HG02973 (cell line): ENCODE results near the gene IL36RN.
"Not testable (repeated sequence)": the region's sequence is repeated elsewhere in the genome, so short reads cannot be mapped to it uniquely, and the experiment has no call there.

Experiments
- ATAC-seq: cut with Tn5 transposase; IDR thresholded peaks from one replicate; pipeline ENCODE4 v1.9.1; 2021; ENCODE audit warnings: moderate library complexity; ENCODE audit not compliant: unreplicated experiment

Gene IL36RN

DNA sequence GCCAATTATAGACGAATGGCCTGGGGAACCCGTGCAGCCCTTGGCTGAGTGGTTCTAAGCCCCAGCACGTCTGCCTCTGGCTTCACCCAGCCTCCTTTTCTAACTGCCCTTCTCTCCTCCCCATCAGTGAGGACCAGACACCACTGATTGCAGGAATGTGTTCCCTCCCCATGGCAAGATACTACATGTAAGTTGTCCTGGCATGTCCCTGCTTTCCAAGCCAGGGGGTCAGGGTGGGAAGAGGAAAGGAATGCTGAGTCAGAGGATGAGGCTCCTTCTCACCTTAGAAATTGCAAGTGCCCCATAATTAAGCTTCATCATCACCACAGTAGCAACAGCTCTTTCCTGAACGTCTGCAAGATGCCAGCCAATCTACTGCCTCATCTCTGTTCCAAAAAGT lies 13.6 kb downstream of the IL36RN start:
- no peak for ATAC-seq

DNA sequence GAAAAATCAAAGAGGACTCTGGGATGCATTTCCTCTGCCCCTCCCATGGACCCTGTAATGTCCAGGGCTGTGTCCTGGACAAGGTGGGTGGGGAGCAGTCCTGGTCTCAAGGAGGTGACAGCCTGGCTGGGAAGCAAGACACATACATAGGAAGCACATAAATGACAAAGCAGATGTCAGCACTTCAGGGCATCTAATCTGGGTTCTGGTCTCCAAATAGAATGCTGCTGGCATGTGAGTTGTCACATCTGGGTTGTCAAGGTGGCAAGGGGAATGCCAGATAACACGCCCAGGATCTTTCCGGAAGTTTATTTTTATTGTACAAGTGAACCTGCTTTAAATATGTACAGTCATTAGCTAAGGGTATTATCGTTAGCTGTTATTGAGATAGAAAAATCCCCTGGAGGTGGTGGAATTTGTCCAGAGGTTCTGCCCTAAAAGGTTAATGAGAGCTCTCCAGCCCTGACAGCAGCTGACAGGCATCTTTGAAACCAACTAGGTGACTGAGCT lies 14.4 kb downstream of the IL36RN start:
- no peak for ATAC-seq

DNA sequence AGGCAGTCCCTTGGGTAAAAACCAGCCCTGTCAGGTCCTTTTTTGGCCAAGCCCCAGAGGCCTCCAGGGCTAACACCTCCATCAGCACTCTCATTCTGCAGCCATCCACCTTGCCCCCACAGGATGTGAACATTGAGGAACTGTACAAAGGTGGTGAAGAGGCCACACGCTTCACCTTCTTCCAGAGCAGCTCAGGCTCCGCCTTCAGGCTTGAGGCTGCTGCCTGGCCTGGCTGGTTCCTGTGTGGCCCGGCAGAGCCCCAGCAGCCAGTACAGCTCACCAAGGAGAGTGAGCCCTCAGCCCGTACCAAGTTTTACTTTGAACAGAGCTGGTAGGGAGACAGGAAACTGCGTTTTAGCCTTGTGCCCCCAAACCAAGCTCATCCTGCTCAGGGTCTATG lies 16.0 kb downstream of the IL36RN start:
- ATAC-seq = no peak

DNA sequence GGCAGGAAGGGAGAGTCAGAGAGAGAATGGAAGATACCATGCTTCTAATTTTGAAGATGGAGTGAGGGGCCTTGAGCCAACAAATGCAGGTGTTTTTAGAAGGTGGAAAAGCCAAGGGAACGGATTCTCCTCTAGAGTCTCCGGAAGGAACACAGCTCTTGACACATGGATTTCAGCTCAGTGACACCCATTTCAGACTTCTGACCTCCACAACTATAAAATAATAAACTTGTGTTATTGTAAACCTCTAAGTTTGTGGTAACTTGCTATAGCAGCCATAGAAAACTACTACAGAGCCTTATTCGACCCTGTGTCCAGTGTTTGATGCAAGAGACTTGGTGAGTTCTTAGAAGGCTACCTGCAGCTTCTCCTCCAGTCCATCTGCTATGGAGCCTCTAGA lies 16.6 kb downstream of the IL36RN start:
- no peak for ATAC-seq

DNA sequence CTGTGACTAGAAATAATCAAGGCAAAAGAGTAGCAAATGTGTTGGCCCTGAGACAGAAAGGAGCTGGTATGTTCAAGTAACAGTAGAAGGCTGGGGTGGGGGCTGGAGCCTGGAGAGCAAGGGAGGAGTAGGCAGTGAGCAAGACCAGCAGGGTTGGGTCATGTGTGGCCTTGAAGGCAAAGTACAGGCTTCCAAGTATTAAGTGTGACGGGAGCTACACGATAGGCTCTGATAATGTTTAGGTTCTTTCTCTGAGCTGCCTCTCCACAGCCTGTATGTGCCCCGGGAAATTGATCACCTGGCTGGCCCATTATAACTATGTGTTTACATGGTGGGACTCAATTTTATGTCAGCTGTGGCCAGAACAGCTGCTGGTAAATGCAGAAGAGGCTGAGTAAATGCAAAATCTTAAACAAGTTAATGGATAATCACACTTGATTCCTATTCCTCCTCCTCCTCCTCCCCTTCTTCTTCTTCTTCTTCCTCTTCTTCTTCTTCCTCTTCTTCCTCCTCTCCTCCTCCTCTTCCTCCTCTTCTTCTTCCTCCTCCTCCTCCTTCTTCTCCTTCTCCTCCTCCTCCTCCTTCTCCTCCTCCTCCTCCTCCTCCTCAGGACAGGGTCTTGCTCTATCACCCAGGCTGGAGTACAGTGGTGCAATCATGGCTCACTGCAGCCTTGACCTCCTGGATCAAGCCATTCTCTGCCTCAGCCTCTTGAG lies 18.1 kb downstream of the IL36RN start:
- no peak for ATAC-seq

DNA sequence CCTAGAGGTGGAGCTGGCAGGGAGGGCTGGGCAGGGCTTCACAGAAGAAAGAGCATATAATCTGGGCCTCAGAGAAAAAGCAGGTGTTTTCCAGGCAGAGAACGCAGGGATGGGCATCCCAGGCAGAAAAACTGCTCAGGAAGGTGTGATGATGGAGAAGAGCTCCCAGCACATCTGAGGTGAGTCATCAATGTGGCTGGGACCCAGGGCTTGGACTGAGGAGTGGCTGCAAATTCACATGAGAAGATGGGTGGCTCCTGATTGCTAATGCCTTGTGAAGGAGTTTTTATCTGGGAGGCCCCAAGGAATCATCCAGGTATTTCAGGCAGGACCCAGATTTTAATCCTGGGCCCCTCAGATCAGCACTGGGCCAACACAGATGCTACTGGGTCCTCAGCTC lies 18.9 kb downstream of the IL36RN start:
- ATAC-seq = no peak

DNA sequence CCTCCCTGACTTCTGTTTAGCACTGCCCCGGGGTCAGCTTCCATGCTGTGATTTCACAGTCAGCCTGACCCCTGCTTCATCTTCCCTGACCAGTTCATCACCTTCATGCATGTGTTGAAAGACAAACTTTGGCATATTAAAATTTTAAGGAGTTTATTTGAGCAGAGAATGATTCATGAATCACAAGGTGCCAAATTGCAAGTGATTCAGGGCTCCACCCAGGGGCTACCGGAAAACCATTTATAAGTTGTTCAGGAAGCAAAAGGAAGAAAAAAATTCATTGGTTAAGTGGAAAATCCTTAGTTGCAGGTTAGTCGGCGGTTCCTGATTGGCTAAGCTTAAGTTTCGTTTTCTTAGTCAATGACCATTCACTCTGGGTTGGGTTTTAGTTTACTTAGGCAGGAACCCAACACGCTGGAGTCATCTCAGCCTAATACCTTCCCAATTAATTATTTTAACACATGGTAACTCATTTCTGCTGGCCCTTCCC lies 19.4 kb downstream of the IL36RN start:
- no peak for ATAC-seq

DNA sequence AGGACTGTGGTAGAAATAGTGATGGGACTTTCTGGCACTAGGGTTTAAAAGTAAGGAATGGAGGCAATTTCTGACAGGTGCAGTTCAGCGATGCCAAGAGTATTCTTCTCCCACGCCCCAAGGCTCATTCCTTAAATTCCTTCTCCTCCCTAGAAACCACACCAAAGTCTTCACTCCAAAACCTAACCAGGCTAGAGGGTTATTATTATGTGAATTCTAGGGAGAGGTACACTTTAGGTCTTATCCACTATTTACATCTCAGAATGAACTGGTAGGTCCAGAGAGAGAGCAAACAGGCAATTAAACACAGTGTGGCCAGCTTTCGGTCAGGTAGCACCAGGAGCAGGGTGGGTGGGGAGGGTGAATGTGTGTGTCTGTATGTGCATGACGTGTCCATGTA lies 20.1 kb downstream of the IL36RN start:
- no peak for ATAC-seq

DNA sequence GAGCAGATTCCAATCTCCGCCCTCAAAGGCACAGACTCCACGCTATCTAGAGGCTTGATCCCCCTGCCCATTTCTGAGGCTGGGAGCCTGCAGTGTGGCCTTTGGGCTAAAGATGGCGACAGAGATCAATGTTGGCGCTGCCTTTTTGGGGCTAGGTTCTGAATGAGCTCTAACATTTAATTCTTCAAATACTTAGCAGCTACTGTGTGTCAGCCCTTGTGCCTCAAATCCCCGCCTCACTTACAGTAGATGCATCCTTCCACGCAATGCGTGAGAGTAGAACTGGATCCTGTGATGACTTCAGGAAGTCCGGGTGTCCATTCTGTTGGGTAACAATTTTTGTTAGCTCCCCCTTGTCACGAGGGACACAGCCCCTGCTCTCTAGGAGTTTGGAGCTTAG lies 21.1 kb downstream of the IL36RN start:
- no peak for ATAC-seq

DNA sequence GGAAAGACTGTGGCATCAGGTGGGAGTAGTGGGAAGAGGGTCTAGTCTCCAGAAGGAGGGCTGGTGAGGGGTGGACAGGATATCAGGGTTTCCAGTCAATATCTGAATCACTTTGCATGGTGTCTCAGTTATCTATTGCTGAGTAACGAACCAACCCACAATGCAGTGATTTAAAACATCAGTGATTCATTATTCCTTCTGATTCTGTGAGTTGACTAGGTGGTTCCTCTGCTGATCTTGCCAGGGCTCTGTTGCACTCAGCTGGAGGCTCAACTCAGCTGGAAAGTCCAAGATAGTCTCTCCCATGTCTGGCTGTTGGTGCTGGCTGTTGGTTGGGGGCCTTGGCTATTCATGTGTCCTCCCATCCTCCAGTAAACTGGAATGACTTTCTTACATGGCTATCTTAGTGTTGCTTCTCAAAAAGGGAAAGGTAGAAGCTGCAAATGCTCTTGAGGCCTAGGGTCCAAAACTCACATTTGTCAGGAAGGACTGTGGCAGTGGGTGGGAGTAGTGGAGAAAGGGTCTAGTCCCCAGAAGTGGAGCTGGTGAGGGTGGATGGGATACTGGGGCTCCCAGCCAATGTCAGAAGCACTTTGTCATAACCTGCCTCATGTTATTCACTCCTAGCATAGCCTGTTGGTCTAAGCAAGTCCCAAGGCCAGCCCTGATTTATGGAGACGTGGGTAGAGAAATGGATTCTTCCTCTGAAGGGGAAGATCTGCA lies 22.7 kb downstream of the IL36RN start:
- ATAC-seq = no peak

DNA sequence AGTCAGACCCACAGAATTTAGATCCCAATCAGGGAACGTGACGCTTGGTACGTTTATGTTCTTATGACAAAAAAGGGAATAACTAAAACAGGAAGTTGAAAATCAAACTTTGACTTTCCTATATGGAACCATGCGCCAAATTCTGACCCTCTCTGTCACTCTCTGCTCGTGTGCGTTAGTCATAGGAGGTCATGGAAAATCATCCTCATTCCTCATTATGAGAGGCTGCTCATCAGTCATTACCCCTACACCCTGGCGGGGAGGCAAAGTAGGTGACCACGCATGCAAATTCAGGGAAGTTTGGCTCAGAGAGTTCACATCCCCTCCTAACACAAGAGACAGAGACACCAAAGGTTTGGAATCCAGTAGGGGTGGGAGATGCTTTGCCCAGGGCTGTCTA lies 24.3 kb downstream of the IL36RN start:
- ATAC-seq = no peak

DNA sequence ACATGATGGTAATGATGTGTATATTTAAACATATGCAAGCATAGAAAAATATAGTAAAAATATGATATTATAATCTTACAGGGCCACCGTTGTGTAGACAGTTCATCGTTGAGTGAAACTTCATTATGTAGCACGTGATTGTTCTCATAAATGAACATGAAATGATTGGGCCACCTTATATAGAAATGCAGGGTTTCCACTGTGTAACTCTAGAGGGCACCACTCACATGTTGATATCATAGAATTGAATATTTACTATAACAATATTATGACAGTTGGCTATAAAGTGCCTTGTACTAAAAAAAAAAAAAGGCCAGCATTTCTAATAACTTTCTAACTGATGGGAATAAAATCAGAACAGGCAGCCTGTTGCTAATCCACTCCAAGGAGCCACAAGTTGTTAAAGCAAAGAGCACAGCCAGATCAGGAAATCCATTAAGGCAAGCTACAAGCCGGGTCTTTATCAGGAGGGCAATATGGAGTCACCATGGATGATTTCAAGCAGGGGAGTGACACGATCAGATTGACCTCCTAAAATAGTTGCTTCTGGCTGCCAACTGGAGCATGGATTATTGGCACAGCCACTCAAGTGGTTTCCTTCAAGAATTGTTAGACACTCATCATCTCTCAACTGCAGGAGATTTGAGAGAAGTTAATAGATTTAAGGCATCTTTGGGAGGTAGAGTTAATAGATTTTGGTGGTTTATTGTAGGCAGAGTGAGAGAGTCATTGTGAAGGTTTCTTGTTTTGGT lies 25.4 kb downstream of the IL36RN start:
- no peak for ATAC-seq

DNA sequence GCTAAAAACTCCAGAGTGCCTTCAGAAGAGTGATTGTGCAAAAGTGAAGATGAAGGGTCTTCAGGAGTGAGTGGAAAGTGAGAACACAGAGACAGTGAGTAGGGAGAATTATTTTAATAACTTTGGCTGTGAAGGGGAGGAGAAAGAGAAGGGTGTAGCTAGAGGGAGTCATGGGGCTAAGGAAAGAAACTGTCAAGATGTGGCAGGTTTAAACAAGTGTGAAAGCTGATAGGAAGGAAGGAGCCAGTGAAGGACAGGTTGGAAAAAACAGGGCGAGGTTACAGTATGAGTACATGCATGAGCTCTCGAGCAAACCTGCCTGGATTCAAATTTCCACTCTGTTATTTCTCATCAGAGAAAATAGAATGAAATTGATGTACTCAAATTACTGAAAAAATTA lies 26.5 kb downstream of the IL36RN start:
- no peak for ATAC-seq

DNA sequence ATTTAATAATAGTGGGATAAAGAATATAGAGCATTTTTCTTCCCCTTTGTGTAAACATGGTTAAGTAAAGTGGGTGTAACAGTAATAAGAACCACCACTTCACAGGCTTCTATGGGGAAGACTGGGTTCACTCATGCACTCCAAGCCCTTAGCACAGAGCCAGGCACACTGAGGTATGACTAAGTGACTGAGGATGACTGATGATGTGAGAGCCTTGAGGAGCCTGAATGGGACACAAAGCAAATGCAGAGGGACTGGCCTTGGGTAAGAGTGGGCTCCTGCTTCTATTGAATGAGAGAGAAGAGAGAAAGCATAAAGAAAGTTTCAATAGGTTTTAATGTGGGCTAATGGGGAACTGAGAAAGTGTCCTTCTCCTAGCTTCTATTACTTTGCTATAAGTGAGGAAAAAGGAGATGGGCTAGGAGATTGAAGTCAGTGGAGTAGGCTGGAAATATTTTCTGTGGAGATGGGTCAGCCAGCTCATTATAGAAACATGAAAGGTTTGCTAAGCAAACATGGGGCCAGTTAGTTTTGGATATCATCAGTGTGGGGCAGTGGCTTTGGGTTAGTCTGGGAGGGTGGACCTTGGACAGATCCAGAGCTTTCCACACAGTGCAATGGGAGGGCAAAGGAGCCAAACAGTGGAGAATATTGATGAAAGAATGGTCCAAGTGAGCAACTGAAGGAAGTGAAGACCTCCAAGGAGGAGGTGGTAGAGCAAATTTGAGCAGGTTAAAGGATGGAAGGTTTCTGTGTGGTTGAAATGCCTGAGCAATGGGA lies 29.4 kb downstream of the IL36RN start:
- ATAC-seq = no peak

DNA sequence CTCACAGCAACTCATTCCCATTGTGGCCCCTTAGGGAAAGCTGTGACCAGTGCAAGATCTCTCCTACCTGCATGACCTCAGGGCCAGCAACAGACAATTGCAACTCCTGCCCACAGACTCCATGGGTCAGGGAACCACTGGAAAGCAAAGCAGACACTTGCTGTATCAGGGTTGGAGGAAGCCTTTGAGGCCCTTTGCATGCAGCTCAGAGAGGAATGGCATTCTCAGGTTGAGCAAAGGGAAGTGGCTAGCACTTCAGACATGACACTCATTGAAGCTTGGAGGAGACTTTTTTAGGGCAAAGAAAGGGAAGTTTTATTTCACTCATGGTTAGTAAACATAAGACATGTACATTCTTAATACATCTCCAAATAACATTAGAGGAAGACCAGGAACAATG lies 30.9 kb downstream of the IL36RN start:
- no peak for ATAC-seq

DNA sequence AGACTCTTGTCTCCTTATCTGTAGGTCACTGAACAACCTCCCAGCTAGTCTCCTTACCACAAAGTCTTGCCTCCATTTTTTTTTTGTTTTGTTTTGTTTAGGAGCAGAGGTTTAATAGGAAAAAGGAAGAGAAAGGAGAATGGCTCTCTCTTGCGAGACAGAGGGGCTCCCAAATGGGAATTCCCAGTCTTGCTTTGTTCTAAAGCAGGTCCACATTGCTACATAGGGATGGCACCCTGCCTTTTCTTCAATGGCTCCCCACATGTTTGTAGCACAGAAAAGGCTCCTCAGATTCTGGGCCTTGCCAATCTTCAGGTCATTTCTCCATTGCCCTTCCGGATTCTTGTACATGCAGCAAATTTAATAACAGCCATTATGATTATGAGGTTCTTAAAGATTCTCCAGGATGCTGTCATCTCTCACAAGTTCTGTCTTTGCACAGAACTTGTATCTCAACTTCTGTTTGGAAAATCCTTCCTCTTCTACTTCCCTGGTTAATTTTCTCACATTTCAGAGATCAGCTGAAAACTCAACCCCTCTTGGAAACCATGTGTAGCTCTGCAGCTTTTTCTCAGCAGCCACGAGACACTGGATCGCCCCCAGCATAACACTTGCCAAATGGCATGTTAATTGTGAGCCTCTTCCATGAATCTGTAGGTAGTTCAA lies 32.4 kb downstream of the IL36RN start:
- ATAC-seq = no peak

DNA sequence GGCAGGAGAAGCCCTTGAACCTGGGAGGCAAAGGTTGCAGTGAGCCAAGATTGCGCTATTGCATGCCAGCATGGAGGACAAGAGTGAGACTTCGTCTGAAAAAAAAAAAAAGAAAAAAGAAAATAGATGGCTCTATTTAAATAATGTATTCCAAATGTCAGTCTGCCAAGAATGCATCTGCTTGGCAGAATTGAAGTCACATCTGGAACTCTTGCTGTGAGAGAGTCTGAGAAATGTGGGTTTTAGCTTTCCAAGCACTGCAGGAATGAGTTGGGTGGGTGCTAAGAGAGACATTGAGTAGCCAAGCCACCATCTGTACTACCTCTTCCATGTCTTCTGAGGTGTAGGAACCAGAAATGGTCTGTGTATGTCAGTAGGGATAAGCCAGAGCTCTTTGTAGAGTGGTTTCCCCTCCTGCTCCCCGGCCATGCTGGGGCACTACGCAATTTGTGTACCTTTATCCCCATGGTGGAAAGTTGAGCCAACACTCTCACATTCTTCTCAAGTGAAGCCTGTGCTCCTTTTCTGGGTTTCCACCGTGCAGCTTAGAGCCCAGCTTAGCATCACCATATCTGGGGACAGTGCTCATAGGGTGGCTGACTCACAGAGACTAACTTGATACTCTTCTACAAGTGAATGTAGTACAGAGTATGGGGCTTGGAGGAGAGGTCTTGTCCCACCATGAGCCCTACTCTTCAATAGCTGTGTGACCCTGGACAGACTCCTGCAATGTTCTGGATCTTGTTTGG lies 34.0 kb downstream of the IL36RN start:
- no peak for ATAC-seq

DNA sequence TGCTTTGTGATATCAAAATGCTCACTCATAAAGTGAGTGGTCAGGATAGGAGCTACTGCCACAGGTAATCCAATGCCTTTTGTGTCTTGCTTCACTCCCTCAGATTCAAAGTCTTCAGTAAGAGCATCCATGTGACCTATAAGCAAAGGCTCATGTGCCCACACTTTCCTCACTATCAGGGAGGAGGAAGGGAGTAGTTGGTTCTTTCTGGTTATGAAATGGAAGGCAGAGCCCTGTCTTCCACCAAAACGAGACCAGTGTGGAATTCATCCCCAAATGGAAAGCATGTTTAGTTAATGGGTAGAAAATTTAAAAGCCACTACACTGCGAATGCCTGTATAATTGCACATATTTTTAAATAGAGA lies 34.6 kb downstream of the IL36RN start:
- no peak for ATAC-seq

DNA sequence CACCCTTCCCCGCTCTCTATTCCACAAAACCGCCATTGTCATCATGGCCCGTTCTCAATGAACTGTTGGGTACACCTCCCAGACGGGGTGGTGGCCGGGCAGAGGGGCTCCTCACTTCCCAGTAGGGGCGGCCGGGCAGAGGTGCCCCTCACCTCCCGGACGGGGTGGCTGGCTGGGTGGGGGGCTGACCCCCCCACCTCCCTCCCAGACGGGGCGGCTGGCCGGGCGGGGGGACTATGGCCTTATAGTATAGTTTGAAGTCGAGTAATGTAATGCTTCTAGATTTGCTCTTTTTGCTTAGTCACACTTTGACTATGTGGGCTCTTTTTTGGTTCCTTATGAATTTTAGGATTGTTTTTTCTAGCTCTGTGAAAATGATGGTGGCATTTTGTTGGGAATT lies 37.3 kb downstream of the IL36RN start:
- ATAC-seq = not testable (repeated sequence)
